ENCODE data around the gene C22orf15. TPM values are rescaled to one million over a fixed set of nuclear protein-coding genes. Genes with fewer than 3 reads are reported as not detected.
A peak's percentile ranks its signal among the peaks of the same experiment; 100 is the strongest.

The C22orf15 gene
- total RNA-seq, 1 donor from 2014 or later, result 0.39 TPM

- Histone ChIP-seq H3K9me3 (ENCODE audit: insufficient read depth, low read depth, low read length) (no peaks in the 10 kb centered on the region), H3K4me1 (ENCODE audit: insufficient read depth, low read length) (peaks cover 25% of the 10 kb centered on the region), H3K4me3 (ENCODE audit: insufficient read depth, low read depth, low read length) (peak overlapping the region; percentile 86), H3K4me2 (ENCODE audit: low read length) (peak overlapping the region; percentile 97), H3K27ac (ENCODE audit: low read depth, low read length) (peak overlapping the region; percentile 98), H3K79me2 (ENCODE audit: insufficient read depth, low read length) (peaks cover 41% of the 10 kb centered on the region), H3K27me3 (ENCODE audit: insufficient read depth, low read length) (no peaks in the 10 kb centered on the region), H4K20me1 (ENCODE audit: insufficient read depth, low read length) (peaks cover 40% of the 10 kb centered on the region), H3K36me3 (ENCODE audit: insufficient read depth, low read length) (peaks cover 2% of the 10 kb centered on the region), H3K9ac (ENCODE audit: low read length) (peak overlapping the region; percentile 99), H2AFZ (ENCODE audit: low read depth, low read length) (peak overlapping the region; percentile 43)
- Mint-ChIP-seq H3K36me3 (ENCODE audit: low read depth, unreplicated experiment) (peaks cover 3% of the 10 kb centered on the region), H3K27ac (ENCODE audit: unreplicated experiment) (peak overlapping the region; percentile 78), H3K9me3 (ENCODE audit: unreplicated experiment) (no peaks in the 10 kb centered on the region), H3K4me1 (ENCODE audit: low read depth, unreplicated experiment) (peaks cover 26% of the 10 kb centered on the region), H3K27me3 (ENCODE audit: low read depth, unreplicated experiment) (no peaks in the 10 kb centered on the region), H3K4me3 (ENCODE audit: unreplicated experiment) (peak overlapping the region; percentile 80)
- FAIRE-seq (no peak), DNase-seq (ENCODE audit: low read depth) (no peak)
- TF ChIP-seq CTCF (IDR thresholded peaks at IDR 0.05; ENCODE audit: insufficient read depth, low read depth, low read length) (no peak), EZH2 (IDR thresholded peaks at IDR 0.05; ENCODE audit: insufficient read depth, low read length) (no peak)
Observed at GRCh38 chr22:23786261-23786710, 23.5 kb downstream of the C22orf15 start.

- Histone ChIP-seq H3K4me1 (ENCODE audit: insufficient read depth, low read length) (peaks cover 19% of the 10 kb centered on the region), H3K27ac (ENCODE audit: low read depth, low read length) (peak within 1 kb of the TSS; percentile 98), H3K4me3 (ENCODE audit: insufficient read depth, low read depth, low read length) (peak within 1 kb of the TSS; percentile 86), H4K20me1 (ENCODE audit: insufficient read depth, low read length) (peaks cover 47% of the 10 kb centered on the region), H3K9me3 (ENCODE audit: insufficient read depth, low read depth, low read length) (no peaks in the 10 kb centered on the region), H3K27me3 (ENCODE audit: insufficient read depth, low read length) (no peaks in the 10 kb centered on the region), H3K36me3 (ENCODE audit: insufficient read depth, low read length) (peaks cover 2% of the 10 kb centered on the region), H3K79me2 (ENCODE audit: insufficient read depth, low read length) (peaks cover 47% of the 10 kb centered on the region), H3K9ac (ENCODE audit: low read length) (peak within 1 kb of the TSS; percentile 99), H2AFZ (ENCODE audit: low read depth, low read length) (peak within 1 kb of the TSS; percentile 68), H3K4me2 (ENCODE audit: low read length) (peak within 1 kb of the TSS; percentile 97)
- TF ChIP-seq CTCF (IDR thresholded peaks at IDR 0.05; ENCODE audit: insufficient read depth, low read depth, low read length), result no peak
- no peak for TF ChIP-seq EZH2 (IDR thresholded peaks at IDR 0.05; ENCODE audit: insufficient read depth, low read length)
- Mint-ChIP-seq H3K4me3 (ENCODE audit: unreplicated experiment) (peak within 1 kb of the TSS; percentile 96), H3K36me3 (ENCODE audit: low read depth, unreplicated experiment) (no peaks in the 10 kb centered on the region), H3K27ac (ENCODE audit: unreplicated experiment) (peak within 1 kb of the TSS; percentile 84), H3K27me3 (ENCODE audit: low read depth, unreplicated experiment) (no peaks in the 10 kb centered on the region), H3K9me3 (ENCODE audit: unreplicated experiment) (no peaks in the 10 kb centered on the region), H3K4me1 (ENCODE audit: low read depth, unreplicated experiment) (peaks cover 22% of the 10 kb centered on the region)
- DNase-seq (ENCODE audit: low read depth), result peak; percentile 89
- peak; percentile 59 for FAIRE-seq
Observed at GRCh38 chr22:23786752-23787599, 24.2 kb downstream of the C22orf15 start, which contains the start of gene SMARCB1. SMARCB1 (plus strand) TSS chr22:23786966; CDS start chr22:23787170, 204 bp downstream.

GRCh38 chr22:23787600-23787896 is 24.8 kb downstream of the C22orf15 start:
- H3K9me3 ChIP-seq (ENCODE audit: insufficient read depth, low read depth, low read length), result no peaks in the 10 kb centered on the region
- DNase-seq (ENCODE audit: low read depth) (no peak), FAIRE-seq (no peak)
- Mint-ChIP-seq H3K4me3 (ENCODE audit: unreplicated experiment) (peak overlapping the region; percentile 96), H3K27me3 (ENCODE audit: low read depth, unreplicated experiment) (no peaks in the 10 kb centered on the region), H3K4me1 (ENCODE audit: low read depth, unreplicated experiment) (peaks cover 22% of the 10 kb centered on the region), H3K36me3 (ENCODE audit: low read depth, unreplicated experiment) (no peaks in the 10 kb centered on the region), H3K27ac (ENCODE audit: unreplicated experiment) (peak overlapping the region; percentile 84), H3K9me3 (ENCODE audit: unreplicated experiment) (no peaks in the 10 kb centered on the region)
- H2AFZ ChIP-seq (ENCODE audit: low read depth, low read length), result no peak overlapping the region
- H3K4me1 ChIP-seq (ENCODE audit: insufficient read depth, low read length), result peaks cover 19% of the 10 kb centered on the region
- no peaks in the 10 kb centered on the region for H3K27me3 ChIP-seq (ENCODE audit: insufficient read depth, low read length)
- H3K9ac ChIP-seq (ENCODE audit: low read length), result peak overlapping the region; percentile 99
- peaks cover 53% of the 10 kb centered on the region for H3K79me2 ChIP-seq (ENCODE audit: insufficient read depth, low read length)
- TF ChIP-seq CTCF (IDR thresholded peaks at IDR 0.05; ENCODE audit: insufficient read depth, low read depth, low read length) (no peak), EZH2 (IDR thresholded peaks at IDR 0.05; ENCODE audit: insufficient read depth, low read length) (no peak)
- peaks cover 2% of the 10 kb centered on the region for H3K36me3 ChIP-seq (ENCODE audit: insufficient read depth, low read length)
- H3K4me3 ChIP-seq (ENCODE audit: insufficient read depth, low read depth, low read length), result peak overlapping the region; percentile 86
- peaks cover 52% of the 10 kb centered on the region for H4K20me1 ChIP-seq (ENCODE audit: insufficient read depth, low read length)
- peak overlapping the region; percentile 98 for H3K27ac ChIP-seq (ENCODE audit: low read depth, low read length)
- H3K4me2 ChIP-seq (ENCODE audit: low read length), result peak overlapping the region; percentile 97
